Measurements from ENCODE around the gene DNAJC9. TPM values are rescaled to one million over a fixed set of nuclear protein-coding genes. Genes with fewer than 3 reads are reported as not detected.
"Not testable (repeated sequence)": the region's sequence is repeated elsewhere in the genome, so short reads cannot be mapped to it uniquely, and the experiment has no call there.

The DNAJC9 gene
- total and polyA plus RNA-seq, 7 experiments from 2014 or later: 14.5 to 47.7 (median 27.2) TPM

- Mint-ChIP-seq H3K4me3 (no peak overlapping the region), H3K36me3 (peaks cover 0 to 5% (median 0%) of the 10 kb centered on the region in 5 donors), H3K4me1 (peaks cover 0 to 8% (median 0%) of the 10 kb centered on the region in 7 donors), H3K27me3 (peaks cover 0 to 13% (median 0%) of the 10 kb centered on the region in 5 donors), H3K27ac (no peak overlapping the region), H3K9me3 (peaks cover 0 to 5% (median 3%) of the 10 kb centered on the region in 11 donors)
- CTCF ChIA-PET: interaction anchor here (0.7 to 1.1 kb wide), 3 partner anchors 10 to 380 kb away, joined by 3 to 4 read pairs (median 3); no protein-coding TSS in a partner anchor
- POLR2A ChIA-PET: no interaction called here
- ATAC-seq (no peak), DNase-seq (no peak)
- Histone ChIP-seq H3K27ac (ENCODE audit: low read depth, low read length) (no peak overlapping the region), H3K9me3 (ENCODE audit: control insufficient read depth in 2 of 3, low read length in 3 of 3) (no peaks in the 10 kb centered on the region), H3K4me3 (ENCODE audit: low read length) (no peak overlapping the region), H3K4me1 (ENCODE audit: control insufficient read depth in 2 of 2, insufficient read depth in 2 of 2, low read length in 2 of 2) (no peaks in the 10 kb centered on the region), H3K36me3 (ENCODE audit: control insufficient read depth in 2 of 3, insufficient read depth in 3 of 3, low read length in 3 of 3) (no peaks in the 10 kb centered on the region), H3K27me3 (ENCODE audit: control insufficient read depth in 2 of 2, insufficient read depth in 2 of 2, low read length in 2 of 2) (no peaks in the 10 kb centered on the region)
- intact Hi-C loops (cut with micrococcal nuclease): loop anchor here (1.0 kb wide), 1 partner anchor 380 kb away; no protein-coding TSS in a partner anchor
Observed at GRCh38 chr10:73263693-73264347, 16.8 kb upstream of the DNAJC9 start.

- ChIA-PET CTCF (interaction anchor here (0.7 to 1.1 kb wide), 2 partner anchors 9 to 94 kb away, joined by 3 to 4 read pairs; no protein-coding TSS in a partner anchor), POLR2A (no interaction called here)
- no peak overlapping the region for H3K27ac ChIP-seq (ENCODE audit: low read depth, low read length)
- H3K27ac Mint-ChIP-seq: no peak overlapping the region
- intact Hi-C loops (cut with micrococcal nuclease): no loop called here
- H3K4me1 Mint-ChIP-seq: peaks cover 0 to 8% (median 0%) of the 10 kb centered on the region in 7 donors
- H3K4me3 Mint-ChIP-seq: no peak overlapping the region
- H3K36me3 ChIP-seq (ENCODE audit: control insufficient read depth in 2 of 3, insufficient read depth in 3 of 3, low read length in 3 of 3): no peaks in the 10 kb centered on the region
- no peak overlapping the region for H3K4me3 ChIP-seq (ENCODE audit: low read length)
- ATAC-seq: no peak
- H3K27me3 ChIP-seq (ENCODE audit: control insufficient read depth in 2 of 2, insufficient read depth in 2 of 2, low read length in 2 of 2): no peaks in the 10 kb centered on the region
- peaks cover 0 to 9% (median 4%) of the 10 kb centered on the region in 11 donors for H3K9me3 Mint-ChIP-seq
- H3K4me1 ChIP-seq (ENCODE audit: control insufficient read depth in 2 of 2, insufficient read depth in 2 of 2, low read length in 2 of 2): no peaks in the 10 kb centered on the region
- peaks cover 0 to 5% (median 0%) of the 10 kb centered on the region in 5 donors for H3K36me3 Mint-ChIP-seq
- DNase-seq: no peak
- H3K9me3 ChIP-seq (ENCODE audit: control insufficient read depth in 2 of 3, low read length in 3 of 3): no peaks in the 10 kb centered on the region
- peaks cover 0 to 11% (median 0%) of the 10 kb centered on the region in 5 donors for H3K27me3 Mint-ChIP-seq
Observed at GRCh38 chr10:73262880-73263555, 16.0 kb upstream of the DNAJC9 start.

GRCh38 chr10:73262105-73262730 is 15.2 kb upstream of the DNAJC9 start:
- no peak for DNase-seq
- Mint-ChIP-seq H3K4me1 (peaks cover 0 to 8% (median 0%) of the 10 kb centered on the region in 7 donors), H3K4me3 (no peak overlapping the region), H3K36me3 (peaks cover 0 to 5% (median 0%) of the 10 kb centered on the region in 5 donors), H3K27ac (no peak overlapping the region), H3K9me3 (peaks cover 0 to 9% (median 4%) of the 10 kb centered on the region in 11 donors), H3K27me3 (peaks cover 0 to 7% (median 0%) of the 10 kb centered on the region in 5 donors)
- Histone ChIP-seq H3K27ac (ENCODE audit: low read depth, low read length) (no peak overlapping the region), H3K27me3 (ENCODE audit: control insufficient read depth in 2 of 2, insufficient read depth in 2 of 2, low read length in 2 of 2) (no peaks in the 10 kb centered on the region), H3K9me3 (ENCODE audit: control insufficient read depth in 2 of 3, low read length in 3 of 3) (no peaks in the 10 kb centered on the region), H3K4me1 (ENCODE audit: control insufficient read depth in 2 of 2, insufficient read depth in 2 of 2, low read length in 2 of 2) (no peaks in the 10 kb centered on the region), H3K36me3 (ENCODE audit: control insufficient read depth in 2 of 3, insufficient read depth in 3 of 3, low read length in 3 of 3) (no peaks in the 10 kb centered on the region), H3K4me3 (ENCODE audit: low read length) (no peak overlapping the region)
- ChIA-PET POLR2A (no interaction called here), CTCF (no interaction called here)
- intact Hi-C loops (cut with micrococcal nuclease): no loop called here
- no peak for ATAC-seq

GRCh38 chr10:73261362-73261995 is 14.4 kb upstream of the DNAJC9 start:
- ChIA-PET POLR2A (interaction anchor here (2.4 kb wide), 1 partner anchor 15 kb away, joined by 7 read pairs; the partner anchor contains the start of gene DNAJC9), CTCF (no interaction called here)
- intact Hi-C loops (cut with micrococcal nuclease): no loop called here
- no peaks in the 10 kb centered on the region for H3K9me3 ChIP-seq (ENCODE audit: control insufficient read depth in 2 of 3, low read length in 3 of 3)
- H3K4me1 ChIP-seq (ENCODE audit: control insufficient read depth in 2 of 2, insufficient read depth in 2 of 2, low read length in 2 of 2): no peaks in the 10 kb centered on the region
- H3K36me3 Mint-ChIP-seq: peaks cover 0 to 5% (median 0%) of the 10 kb centered on the region in 5 donors
- peaks cover 0 to 5% (median 0%) of the 10 kb centered on the region in 5 donors for H3K27me3 Mint-ChIP-seq
- ATAC-seq (no peak), DNase-seq (no peak)
- H3K9me3 Mint-ChIP-seq: peaks cover 0 to 9% (median 4%) of the 10 kb centered on the region in 11 donors
- no peaks in the 10 kb centered on the region for H3K36me3 ChIP-seq (ENCODE audit: control insufficient read depth in 2 of 3, insufficient read depth in 3 of 3, low read length in 3 of 3)
- H3K27ac Mint-ChIP-seq: no peak overlapping the region
- peaks cover 0 to 8% (median 0%) of the 10 kb centered on the region in 7 donors for H3K4me1 Mint-ChIP-seq
- no peaks in the 10 kb centered on the region for H3K27me3 ChIP-seq (ENCODE audit: control insufficient read depth in 2 of 2, insufficient read depth in 2 of 2, low read length in 2 of 2)
- no peak overlapping the region for H3K4me3 ChIP-seq (ENCODE audit: low read length)
- H3K4me3 Mint-ChIP-seq: no peak overlapping the region
- no peak overlapping the region for H3K27ac ChIP-seq (ENCODE audit: low read depth, low read length)

- H3K27ac Mint-ChIP-seq; H3K27ac ChIP-seq (ENCODE audit: low read depth, low read length); H3K9me3 ChIP-seq (ENCODE audit: control insufficient read depth in 2 of 3, low read length in 3 of 3); H3K27me3 ChIP-seq (ENCODE audit: control insufficient read depth in 2 of 2, insufficient read depth in 2 of 2, low read length in 2 of 2); H3K36me3 Mint-ChIP-seq; CTCF ChIA-PET; ATAC-seq; H3K27me3 Mint-ChIP-seq; H3K4me1 ChIP-seq (ENCODE audit: control insufficient read depth in 2 of 2, insufficient read depth in 2 of 2, low read length in 2 of 2); H3K4me3 ChIP-seq (ENCODE audit: low read length); H3K4me3 Mint-ChIP-seq; H3K9me3 Mint-ChIP-seq; H3K36me3 ChIP-seq (ENCODE audit: control insufficient read depth in 2 of 3, insufficient read depth in 3 of 3, low read length in 3 of 3); intact Hi-C loops (cut with micrococcal nuclease); DNase-seq; H3K4me1 Mint-ChIP-seq: not testable (repeated sequence)
- POLR2A ChIA-PET: interaction anchor here (0.5 kb wide), 1 partner anchor 280 kb away, joined by 3 read pairs; no protein-coding TSS in a partner anchor
Observed at GRCh38 chr10:73258612-73259011, 11.6 kb upstream of the DNAJC9 start.

- peak overlapping the region; percentile 95 to 100 (median 99) for H3K4me3 Mint-ChIP-seq
Observed at GRCh38 chr10:73253225-73253555, 6.1 kb upstream of the DNAJC9 start.

More at GRCh38 chr10:73253225-73253555, 6.1 kb upstream of the DNAJC9 start:
- Mint-ChIP-seq H3K4me1 (peaks cover 16 to 45% (median 33%) of the 10 kb centered on the region in 7 donors), H3K36me3 (peaks cover 0 to 20% (median 5%) of the 10 kb centered on the region in 5 donors), H3K9me3 (peaks cover 0 to 3% (median 0%) of the 10 kb centered on the region in 11 donors), H3K27ac (peak overlapping the region; percentile 91 to 97 (median 94)), H3K27me3 (peaks cover 0 to 2% (median 0%) of the 10 kb centered on the region in 5 donors)
- H3K36me3 ChIP-seq (ENCODE audit: control insufficient read depth in 2 of 3, insufficient read depth in 3 of 3, low read length in 3 of 3): no peaks in the 10 kb centered on the region
- H3K27me3 ChIP-seq (ENCODE audit: control insufficient read depth in 2 of 2, insufficient read depth in 2 of 2, low read length in 2 of 2): no peaks in the 10 kb centered on the region
- H3K4me1 ChIP-seq (ENCODE audit: control insufficient read depth in 2 of 2, insufficient read depth in 2 of 2, low read length in 2 of 2): peaks cover 15 to 22% of the 10 kb centered on the region in 2 donors
- H3K4me3 ChIP-seq (ENCODE audit: low read length): peak overlapping the region; percentile 94
- DNase-seq (peak in 2 of 9 donors; percentile 18 to 20), ATAC-seq (no peak)
- H3K27ac ChIP-seq (ENCODE audit: low read depth, low read length): peak overlapping the region; percentile 92
- no peaks in the 10 kb centered on the region for H3K9me3 ChIP-seq (ENCODE audit: control insufficient read depth in 2 of 3, low read length in 3 of 3)
- intact Hi-C loops (cut with micrococcal nuclease): loop anchor here (2.0 to 5.0 kb wide), 4 partner anchors 106 to 924 kb away; partner anchors contain the start of genes CFAP70 (in 1 of the 2) and NUDT13 (in 1 of the 2)
- ChIA-PET CTCF (interaction anchor here (0.6 to 1.3 kb wide), 2 partner anchors 11 to 1418 kb away, joined by 4 read pairs; no protein-coding TSS in a partner anchor), POLR2A (interaction anchor here (0.7 to 2.0 kb wide), 10 partner anchors 19 to 519 kb away, joined by 3 to 8 read pairs (median 4); partner anchors contain the start of gene CFAP70)
